Epithelial cell of esophagus (primary cell): ENCODE data around the gene ATP5PO.

ENCODE experiments used
- DNase-seq: peaks from one replicate; pipeline ENCODE4 v3.0.0; 2010; ENCODE audit warnings: low read depth
- H3K4me3 ChIP-seq: 2 replicates; pipeline ENCODE4 v1.5.1; 2011; ENCODE audit warnings: mild to moderate bottlenecking, low read length, control low read depth
- TF ChIP-seq, protein P1 (sequence below): IDR thresholded peaks from 2 replicates; pipeline ENCODE4 v1.5.1; 2011; ENCODE audit warnings: low read depth, mild to moderate bottlenecking, low read length, control low read depth, inconsistent platforms; ENCODE audit not compliant: insufficient read depth; ENCODE audit errors: missing control alignments

ATP5PO gene

GRCh38 chr21:33914188-33914587 lies 1.4 kb downstream of the ATP5PO start:
- TF ChIP-seq, protein P1, sequence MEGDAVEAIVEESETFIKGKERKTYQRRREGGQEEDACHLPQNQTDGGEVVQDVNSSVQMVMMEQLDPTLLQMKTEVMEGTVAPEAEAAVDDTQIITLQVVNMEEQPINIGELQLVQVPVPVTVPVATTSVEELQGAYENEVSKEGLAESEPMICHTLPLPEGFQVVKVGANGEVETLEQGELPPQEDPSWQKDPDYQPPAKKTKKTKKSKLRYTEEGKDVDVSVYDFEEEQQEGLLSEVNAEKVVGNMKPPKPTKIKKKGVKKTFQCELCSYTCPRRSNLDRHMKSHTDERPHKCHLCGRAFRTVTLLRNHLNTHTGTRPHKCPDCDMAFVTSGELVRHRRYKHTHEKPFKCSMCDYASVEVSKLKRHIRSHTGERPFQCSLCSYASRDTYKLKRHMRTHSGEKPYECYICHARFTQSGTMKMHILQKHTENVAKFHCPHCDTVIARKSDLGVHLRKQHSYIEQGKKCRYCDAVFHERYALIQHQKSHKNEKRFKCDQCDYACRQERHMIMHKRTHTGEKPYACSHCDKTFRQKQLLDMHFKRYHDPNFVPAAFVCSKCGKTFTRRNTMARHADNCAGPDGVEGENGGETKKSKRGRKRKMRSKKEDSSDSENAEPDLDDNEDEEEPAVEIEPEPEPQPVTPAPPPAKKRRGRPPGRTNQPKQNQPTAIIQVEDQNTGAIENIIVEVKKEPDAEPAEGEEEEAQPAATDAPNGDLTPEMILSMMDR, result no peak
- peak overlapping the region; percentile 92 for H3K4me3 ChIP-seq
- peak; percentile 50 for DNase-seq

DNA sequence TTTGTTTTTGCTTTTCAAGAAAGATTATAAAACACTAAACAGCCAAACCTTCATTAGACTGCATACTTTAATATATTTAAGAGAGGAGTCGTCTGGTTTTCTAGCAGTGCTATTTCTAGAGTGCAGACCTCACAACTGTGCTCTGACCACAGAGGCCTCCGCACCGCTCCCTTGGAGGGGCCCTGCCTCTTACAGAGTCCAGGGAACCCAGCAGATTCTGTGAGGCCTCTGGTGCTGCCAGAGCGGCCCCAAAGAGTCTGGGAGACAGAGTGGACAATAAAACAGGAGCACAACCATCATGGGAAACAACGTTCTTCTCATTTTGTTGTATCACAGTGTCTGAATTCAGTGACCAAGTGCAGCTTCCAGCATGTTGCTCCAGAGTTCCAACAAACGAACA lies 5.8 kb downstream of the ATP5PO start:
- TF ChIP-seq, protein P1, result no peak
- no peak for DNase-seq
- H3K4me3 ChIP-seq, result no peak overlapping the region

DNA sequence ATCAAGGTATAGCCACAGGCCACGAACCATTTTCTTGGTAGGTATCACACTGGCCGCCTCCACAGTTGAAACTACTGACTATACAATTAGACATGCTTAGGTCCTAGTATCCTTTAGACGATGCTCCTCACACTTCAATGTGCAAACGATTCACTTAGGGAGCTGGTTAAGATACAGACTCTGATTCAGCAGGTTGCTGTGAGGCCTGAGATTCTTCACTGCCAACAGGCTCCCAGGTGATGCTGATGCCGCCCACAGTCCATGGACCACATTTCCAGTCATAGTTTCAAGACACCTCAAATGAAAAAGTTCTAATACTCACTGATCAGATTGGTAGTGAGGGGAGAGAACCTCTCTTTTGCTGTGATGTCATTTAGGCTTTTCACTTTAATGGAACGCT lies 6.8 kb downstream of the ATP5PO start:
- DNase-seq, result no peak
- TF ChIP-seq, protein P1, result no peak
- no peak overlapping the region for H3K4me3 ChIP-seq

DNA sequence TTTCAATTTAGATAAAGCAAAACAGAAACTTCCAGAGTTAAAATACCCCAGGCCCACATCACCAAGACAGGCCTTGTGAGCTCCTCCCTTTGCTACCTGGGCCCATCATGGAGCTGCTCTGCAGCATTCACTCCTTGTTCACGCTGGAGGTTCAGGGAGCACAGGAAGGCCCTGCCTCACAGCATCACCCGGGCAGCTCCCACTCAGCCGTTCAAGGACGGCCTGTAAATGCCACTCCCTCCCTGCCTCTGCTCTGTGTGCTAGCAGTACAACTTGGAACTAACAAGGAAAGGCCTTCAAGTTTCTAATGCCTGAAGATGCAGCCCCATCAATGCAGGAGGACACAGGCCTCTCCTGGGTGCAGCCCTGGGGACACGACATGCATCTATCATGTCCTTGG lies 11.6 kb downstream of the ATP5PO start:
- no peak overlapping the region for H3K4me3 ChIP-seq
- TF ChIP-seq, protein P1, result no peak
- no peak for DNase-seq

- no peak for DNase-seq
- no peak overlapping the region for H3K4me3 ChIP-seq
- TF ChIP-seq, protein P1, result no peak
Observed at GRCh38 chr21:33902349-33902748, 13.3 kb downstream of the ATP5PO start.

GRCh38 chr21:33901412-33902288 lies 14.0 kb downstream of the ATP5PO start:
- TF ChIP-seq, protein P1, result peak; percentile 68
- peak; percentile 60 for DNase-seq
- no peak overlapping the region for H3K4me3 ChIP-seq

DNA sequence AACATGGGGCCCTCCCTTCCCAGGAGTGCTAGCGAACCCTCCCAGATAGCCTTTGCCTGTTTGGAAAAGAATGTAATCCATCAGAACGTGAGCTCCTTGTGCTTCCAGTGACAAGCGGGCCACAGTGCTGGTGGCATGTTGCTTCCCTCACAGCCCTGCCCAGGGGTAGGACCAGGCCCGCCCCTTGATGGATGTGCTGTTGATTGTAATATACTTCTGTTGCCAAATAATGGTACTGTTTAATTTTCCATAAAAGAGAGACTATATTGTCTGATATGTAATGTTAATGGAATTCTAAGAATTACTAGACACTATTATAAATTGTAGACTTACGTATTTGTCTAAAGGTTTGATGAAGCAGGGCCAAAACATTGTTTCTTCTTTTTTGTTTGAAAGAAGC lies 16.4 kb downstream of the ATP5PO start:
- no peak for DNase-seq
- H3K4me3 ChIP-seq, result no peak overlapping the region
- TF ChIP-seq, protein P1, result no peak
